K562 treated with DMSO at 1 percent for 12 hours (cell line): Measurements from ENCODE around the gene FBXL14. TPM values are rescaled to one million over a fixed set of nuclear protein-coding genes. Genes with fewer than 3 reads are reported as not detected.

ENCODE experiments used
- total RNA-seq: library from RNA; unstranded; fragments of 300-600 nt; gene quantifications from 2 replicates; pipeline ENCODE4 v1.2.3, GENCODE V29; 2022; ENCODE audit not compliant: insufficient read depth

FBXL14 gene
- total RNA-seq, result 8.3 and 16.2 TPM in 2 replicates

GRCh38 chr12:1594261-1595025 is at the start of gene FBXL14:
Gene FBXL14, minus strand, starts transcription at chr12:1594581. Its CDS starts 515 bp downstream, at chr12:1594066.

GRCh38 chr12:1628666-1629337 is 34.4 kb upstream of the FBXL14 start, which contains the start of gene WNT5B:
Gene WNT5B, plus strand, starts transcription at chr12:1629231. Its CDS starts 2,124 bp downstream, at chr12:1631355.

Other genes with a start within 250 kb of the FBXL14 start
- 1.9 and 3.5 TPM in 2 replicates for gene WNT5B, start 34.6 kb upstream of the FBXL14 start, total RNA-seq
- gene ADIPOR2, start 96.5 kb upstream of the FBXL14 start, total RNA-seq, result 24.1 and 53.4 TPM in 2 replicates
- not detected in 2 replicates for gene LRTM2, start 226.0 kb upstream of the FBXL14 start, total RNA-seq